Fibroblast of skin of back (primary cell): ENCODE data around the gene NXPH4. TPM values are rescaled to one million over a fixed set of nuclear protein-coding genes. Genes with fewer than 3 reads are reported as not detected.

ENCODE experiments used
- DNase-seq: peaks from one replicate; pipeline ENCODE4 v3.0.0-alpha.2; 2013
- polyA plus RNA-seq, 2 experiments: library from polyadenylated mRNA; unstranded; fragments of 120-200 nt; gene quantifications; one replicate each; pipeline ENCODE4 v1.2.1, GENCODE V29; 2013; ENCODE audit not compliant: insufficient read length in 2 of 2

NXPH4 gene
- 23.9 TPM for polyA plus RNA-seq (2013, experiment 1 of 2; ENCODE audit: insufficient read length)
- polyA plus RNA-seq (2013, experiment 2 of 2; ENCODE audit: insufficient read length): 16.8 TPM

DNA sequence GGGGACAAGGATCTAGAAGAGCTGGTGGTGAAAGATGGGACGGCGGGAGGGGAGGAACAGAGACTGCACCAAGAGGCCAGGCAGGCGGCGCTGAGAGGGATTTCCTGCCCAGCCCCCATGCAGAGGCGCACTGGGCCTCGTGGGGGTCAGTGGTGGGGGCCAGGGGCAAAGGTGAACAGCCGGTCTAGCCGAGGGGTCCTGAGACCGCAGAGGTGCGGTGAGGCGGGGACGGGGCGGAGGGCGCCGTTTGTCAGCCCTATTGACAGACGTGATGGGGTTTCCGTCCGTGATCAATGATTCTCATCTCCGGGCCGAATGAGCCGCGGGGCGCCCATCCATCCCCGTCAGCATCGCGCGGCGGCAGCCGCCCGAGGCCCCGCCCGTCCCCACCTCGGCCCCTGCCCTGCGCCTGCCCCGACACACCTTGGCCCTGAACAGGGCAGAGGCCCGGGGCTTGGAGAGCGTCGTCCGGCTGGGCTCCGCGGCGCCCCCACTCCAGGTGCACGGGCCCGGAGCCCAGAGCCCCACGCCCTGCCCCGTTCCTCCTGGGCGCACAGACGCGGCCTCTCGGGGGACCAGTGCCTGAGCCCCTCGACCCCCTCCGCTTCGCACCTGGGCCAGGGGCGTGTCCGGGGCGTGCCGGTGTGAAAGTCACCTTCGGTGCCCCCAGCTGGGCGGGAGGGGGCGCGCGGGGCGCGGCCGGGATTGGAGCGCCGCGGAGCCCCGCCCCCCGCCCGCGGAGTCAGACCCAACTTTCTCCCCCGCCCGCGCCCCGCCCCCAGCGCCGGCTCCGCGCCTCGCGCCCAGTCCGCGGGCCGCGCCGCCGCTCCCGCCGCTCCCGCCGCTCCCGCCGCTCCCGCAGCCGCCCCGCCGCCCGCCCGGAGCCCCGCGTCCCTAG lies at the start of gene NXPH4:
TSS of gene NXPH4 (plus strand) at position 781 of the 898 bp plus-strand sequence. CDS start 176 bp downstream, outside the sequence.
- no peak for DNase-seq

GRCh38 chr12:57166971-57167371 lies 49.6 kb upstream of the NXPH4 start:
- DNase-seq: peak; percentile 59

GRCh38 chr12:57168058-57168457 lies 48.5 kb upstream of the NXPH4 start:
- no peak for DNase-seq

GRCh38 chr12:57169046-57169795 lies 47.4 kb upstream of the NXPH4 start:
- DNase-seq: no peak

DNA sequence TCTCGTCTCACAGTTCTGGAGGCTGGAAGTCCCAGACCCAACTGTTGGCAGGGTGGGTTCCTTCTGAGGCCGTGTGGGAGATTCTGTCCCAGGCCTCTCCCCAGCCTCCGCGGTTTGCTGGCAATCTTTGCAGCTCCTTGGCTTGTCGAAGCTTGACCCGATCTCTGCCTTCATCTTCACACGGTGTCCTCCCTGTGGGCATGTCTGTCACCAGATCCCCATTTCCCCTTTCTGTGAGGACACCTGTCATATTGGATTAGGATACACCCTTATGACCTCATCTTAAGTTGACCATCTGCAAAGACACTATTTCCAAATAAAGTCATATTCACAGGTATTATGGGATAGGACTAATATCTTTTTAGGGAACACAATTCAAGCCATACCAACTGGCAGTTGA lies 46.6 kb upstream of the NXPH4 start:
- no peak for DNase-seq

- DNase-seq: no peak
These were observed 46.2 kb upstream of the NXPH4 start for GRCh38 chr12:57170408-57170807.

DNA sequence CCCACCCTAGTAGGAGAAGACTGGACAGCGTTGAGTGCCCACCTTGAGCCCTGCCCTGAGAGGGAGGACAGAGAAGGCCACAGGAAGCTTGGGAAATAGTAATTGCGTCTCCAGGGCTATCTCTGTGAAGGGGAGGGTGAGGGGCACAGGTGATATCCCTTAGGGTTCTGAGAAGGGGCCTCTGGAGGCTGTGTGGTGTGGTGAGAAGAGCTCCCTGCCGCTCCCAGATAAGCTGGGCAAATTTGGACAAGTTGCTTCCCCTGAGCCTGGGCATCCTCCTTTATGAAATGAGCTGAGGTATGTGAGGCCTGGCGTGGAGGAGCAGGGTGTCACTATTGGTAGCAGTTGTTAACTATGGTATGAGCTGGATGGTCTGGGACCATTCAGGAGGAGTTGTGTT lies 45.7 kb upstream of the NXPH4 start:
- DNase-seq: no peak

DNA sequence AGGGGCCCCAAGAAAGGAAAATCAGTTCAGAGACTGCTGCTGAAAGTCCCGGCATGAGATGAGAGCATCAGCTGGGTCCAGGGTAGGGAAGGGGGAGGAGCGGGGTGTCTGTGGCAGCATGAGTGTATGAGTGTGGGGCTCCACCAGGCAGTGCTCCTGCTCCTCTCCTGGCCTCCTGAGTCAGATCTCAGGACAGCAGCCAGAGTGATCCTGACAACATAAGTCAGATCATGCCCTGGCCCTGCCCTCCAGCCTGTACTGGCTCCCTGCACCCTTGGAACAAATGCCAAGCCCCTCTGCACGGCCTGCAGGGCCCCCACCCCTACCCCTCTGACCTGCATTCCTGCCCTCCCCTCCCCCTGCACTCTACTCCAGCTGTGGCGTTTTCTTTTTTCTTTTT lies 44.9 kb upstream of the NXPH4 start:
- peak; percentile 42 for DNase-seq

- peak; percentile 32 for DNase-seq
These were observed 43.5 kb upstream of the NXPH4 start for GRCh38 chr12:57173089-57173488.

DNA sequence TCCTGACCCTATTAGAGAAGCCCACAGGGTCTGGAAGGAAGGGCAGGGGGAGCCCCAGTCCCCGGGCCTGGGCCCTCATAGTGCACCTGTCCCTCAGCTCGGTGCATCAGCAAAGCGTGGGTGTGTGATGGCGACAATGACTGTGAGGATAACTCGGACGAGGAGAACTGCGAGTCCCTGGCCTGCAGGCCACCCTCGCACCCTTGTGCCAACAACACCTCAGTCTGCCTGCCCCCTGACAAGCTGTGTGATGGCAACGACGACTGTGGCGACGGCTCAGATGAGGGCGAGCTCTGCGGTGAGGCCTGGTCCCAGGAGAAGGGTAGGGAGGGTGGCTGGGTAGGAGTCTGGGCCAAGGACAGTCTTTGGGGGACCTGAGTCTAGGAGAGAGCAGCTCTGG lies 42.9 kb upstream of the NXPH4 start:
- DNase-seq: no peak

- peak; percentile 60 for DNase-seq
These were observed 41.0 kb upstream of the NXPH4 start for GRCh38 chr12:57175428-57176138.

- no peak for DNase-seq
These were observed 40.5 kb upstream of the NXPH4 start for GRCh38 chr12:57176139-57176477.

- DNase-seq: no peak
These were observed 39.7 kb upstream of the NXPH4 start for GRCh38 chr12:57176846-57177245.

DNA sequence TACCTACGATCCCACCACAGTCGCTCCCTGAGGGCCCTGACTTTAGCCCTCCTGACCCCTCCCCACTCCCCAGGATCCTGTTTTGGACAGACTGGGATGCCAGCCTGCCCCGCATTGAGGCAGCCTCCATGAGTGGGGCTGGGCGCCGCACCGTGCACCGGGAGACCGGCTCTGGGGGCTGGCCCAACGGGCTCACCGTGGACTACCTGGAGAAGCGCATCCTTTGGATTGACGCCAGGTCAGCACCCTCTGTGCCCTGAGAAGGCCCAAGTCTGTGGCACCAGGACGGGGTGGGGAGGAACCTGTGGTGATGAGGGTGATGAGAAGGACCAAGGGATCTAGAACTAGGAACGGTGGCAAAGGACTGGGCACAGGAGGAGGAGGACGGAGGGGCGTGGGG lies 39.2 kb upstream of the NXPH4 start:
- DNase-seq: no peak

DNA sequence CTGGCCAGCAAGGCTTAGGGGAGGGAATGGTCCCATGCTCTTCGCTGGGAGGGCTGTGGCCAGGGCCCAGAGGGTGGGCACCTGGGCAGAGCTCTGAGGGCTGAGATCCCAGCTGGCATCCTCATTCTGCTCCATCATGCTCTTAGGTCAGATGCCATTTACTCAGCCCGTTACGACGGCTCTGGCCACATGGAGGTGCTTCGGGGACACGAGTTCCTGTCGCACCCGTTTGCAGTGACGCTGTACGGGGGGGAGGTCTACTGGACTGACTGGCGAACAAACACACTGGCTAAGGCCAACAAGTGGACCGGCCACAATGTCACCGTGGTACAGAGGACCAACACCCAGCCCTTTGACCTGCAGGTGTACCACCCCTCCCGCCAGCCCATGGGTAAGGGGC lies 38.4 kb upstream of the NXPH4 start:
- DNase-seq: no peak

DNA sequence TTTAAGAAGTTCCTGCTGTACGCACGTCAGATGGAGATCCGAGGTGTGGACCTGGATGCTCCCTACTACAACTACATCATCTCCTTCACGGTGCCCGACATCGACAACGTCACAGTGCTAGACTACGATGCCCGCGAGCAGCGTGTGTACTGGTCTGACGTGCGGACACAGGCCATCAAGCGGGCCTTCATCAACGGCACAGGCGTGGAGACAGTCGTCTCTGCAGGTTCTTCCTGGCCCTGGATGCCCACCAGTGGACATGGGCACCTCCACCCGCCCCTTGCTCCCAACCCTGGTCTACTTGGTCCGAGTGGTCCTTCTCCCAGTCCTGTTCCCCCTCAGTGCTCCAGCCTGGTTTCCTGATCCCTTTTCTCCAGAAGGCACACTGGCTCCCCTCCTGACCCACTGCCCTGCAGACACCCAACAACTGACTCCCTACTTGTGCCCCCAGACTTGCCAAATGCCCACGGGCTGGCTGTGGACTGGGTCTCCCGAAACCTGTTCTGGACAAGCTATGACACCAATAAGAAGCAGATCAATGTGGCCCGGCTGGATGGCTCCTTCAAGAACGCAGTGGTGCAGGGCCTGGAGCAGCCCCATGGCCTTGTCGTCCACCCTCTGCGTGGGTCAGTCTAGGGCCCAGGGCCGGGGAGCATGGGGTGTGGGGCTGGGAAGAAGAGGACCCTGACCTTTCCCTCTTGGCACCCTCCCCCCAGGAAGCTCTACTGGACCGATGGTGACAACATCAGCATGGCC lies 37.1 kb upstream of the NXPH4 start:
- no peak for DNase-seq

DNA sequence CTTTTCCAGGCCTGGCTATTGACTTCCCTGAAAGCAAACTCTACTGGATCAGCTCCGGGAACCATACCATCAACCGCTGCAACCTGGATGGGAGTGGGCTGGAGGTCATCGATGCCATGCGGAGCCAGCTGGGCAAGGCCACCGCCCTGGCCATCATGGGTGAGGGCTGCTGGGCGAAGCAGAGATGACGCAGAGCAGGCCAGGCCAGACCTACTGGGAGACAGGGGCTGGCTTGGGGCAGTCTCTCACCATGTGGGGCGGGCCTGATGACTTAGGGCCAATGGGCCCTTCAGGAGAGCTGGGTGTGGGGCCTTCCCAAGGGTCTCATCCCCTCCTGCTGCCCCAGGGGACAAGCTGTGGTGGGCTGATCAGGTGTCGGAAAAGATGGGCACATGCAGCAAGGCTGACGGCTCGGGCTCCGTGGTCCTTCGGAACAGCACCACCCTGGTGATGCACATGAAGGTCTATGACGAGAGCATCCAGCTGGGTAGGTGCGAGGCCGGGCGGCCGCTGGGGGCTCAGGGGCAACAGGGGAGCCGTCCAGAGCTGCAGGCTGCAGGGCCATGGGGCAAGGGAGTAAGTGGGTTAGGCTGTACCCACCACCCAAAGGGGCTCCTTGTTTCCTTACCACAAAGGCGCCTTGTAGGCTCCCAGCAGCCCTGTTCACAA lies 36.1 kb upstream of the NXPH4 start:
- no peak for DNase-seq

GRCh38 chr12:57181072-57181471 lies 35.5 kb upstream of the NXPH4 start:
- no peak for DNase-seq

GRCh38 chr12:57181561-57182155 lies 34.9 kb upstream of the NXPH4 start:
- no peak for DNase-seq

- peak; percentile 63 for DNase-seq
These were observed 33.5 kb upstream of the NXPH4 start for GRCh38 chr12:57182918-57183575.
